ENCODE measurements around the gene NAV2.
"Not testable (repeated sequence)": the region's sequence is repeated elsewhere in the genome, so short reads cannot be mapped to it uniquely, and the experiment has no call there.

The NAV2 gene

GRCh38 chr11:19910931-19911330 lies 198.3 kb downstream of the NAV2 start:
- no peak for DNase-seq

GRCh38 chr11:19912115-19912957 lies 199.7 kb downstream of the NAV2 start:
- no peak for DNase-seq

GRCh38 chr11:19912958-19913892 lies 200.6 kb downstream of the NAV2 start:
- no peak for DNase-seq

GRCh38 chr11:19913893-19914249 lies 201.2 kb downstream of the NAV2 start:
- no peak for DNase-seq

DNA sequence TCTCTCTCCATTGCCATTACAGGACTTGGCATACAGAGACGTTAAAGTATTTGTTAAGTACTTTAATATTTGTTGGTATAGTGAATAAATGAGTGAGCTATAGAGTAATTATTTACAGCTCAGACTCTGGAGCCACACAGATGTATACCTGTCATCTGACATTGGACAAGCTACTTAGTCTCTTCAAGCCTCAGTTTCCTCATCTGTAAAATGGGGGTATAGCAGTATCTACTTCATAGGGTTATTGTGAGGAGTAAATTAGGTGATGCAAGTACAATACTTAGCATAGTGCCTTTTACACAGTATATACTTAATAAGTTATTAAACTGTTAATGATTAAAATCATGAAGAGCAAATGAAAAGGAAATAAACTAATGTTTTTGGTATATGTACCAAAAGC lies 203.2 kb downstream of the NAV2 start:
- no peak for DNase-seq

DNA sequence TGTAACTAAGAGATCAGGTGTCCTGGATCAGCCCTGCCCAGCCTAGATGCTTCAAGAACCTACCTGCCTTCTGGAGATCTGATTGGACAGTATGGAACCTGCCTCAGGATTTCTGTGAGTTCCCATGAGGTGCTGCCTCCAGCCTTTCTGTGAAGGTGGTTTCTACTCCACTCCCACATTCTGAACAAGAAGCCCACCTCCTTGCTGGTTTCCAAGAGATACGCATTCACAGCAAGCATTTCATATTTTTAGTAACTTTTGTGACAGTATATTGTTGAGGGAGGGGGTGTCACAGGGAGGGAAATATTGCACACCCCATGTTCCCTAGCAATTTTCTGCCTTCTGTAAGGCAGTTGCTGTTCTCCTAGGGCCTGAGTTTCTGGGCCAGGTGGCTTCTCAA lies 204.4 kb downstream of the NAV2 start:
- DNase-seq, result no peak

DNA sequence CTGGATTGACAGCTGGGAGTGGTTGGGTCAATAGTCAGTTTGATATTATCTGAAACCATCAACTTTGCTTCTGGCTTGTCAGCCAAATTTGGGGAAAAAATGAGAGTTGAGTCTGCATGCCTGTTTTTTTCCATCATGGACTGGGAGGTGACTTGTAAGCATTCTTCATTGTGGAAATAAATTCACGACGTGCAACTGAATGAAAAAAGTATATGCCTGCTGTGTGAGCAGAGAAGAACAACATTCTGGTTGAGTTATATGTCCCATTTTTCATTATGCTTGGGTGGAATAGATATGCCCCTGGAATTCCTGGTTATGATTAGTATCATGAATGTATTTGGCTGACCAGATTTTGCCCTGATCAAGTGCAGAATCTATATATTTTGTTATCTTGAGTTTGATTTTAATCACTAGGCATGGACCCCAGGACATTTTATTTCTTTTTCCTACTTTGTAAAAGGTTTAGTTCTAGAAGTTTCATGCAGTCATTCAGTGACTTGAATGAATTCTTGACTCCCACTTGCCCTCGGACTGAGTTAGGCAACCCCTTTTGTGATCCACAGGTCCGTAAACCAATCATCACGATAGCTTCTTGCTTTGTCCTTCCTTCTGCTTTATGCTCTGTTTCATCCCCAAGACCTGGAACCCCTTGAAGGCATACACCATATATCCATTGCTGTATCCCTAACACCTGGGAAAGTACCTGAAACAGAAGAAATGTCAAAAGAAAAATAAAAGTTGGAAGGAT lies 205.8 kb downstream of the NAV2 start:
- DNase-seq, result no peak

GRCh38 chr11:19919050-19919561 lies 206.5 kb downstream of the NAV2 start:
- DNase-seq, result no peak

- no peak for DNase-seq
These were observed 208.3 kb downstream of the NAV2 start for GRCh38 chr11:19920982-19921381.

DNA sequence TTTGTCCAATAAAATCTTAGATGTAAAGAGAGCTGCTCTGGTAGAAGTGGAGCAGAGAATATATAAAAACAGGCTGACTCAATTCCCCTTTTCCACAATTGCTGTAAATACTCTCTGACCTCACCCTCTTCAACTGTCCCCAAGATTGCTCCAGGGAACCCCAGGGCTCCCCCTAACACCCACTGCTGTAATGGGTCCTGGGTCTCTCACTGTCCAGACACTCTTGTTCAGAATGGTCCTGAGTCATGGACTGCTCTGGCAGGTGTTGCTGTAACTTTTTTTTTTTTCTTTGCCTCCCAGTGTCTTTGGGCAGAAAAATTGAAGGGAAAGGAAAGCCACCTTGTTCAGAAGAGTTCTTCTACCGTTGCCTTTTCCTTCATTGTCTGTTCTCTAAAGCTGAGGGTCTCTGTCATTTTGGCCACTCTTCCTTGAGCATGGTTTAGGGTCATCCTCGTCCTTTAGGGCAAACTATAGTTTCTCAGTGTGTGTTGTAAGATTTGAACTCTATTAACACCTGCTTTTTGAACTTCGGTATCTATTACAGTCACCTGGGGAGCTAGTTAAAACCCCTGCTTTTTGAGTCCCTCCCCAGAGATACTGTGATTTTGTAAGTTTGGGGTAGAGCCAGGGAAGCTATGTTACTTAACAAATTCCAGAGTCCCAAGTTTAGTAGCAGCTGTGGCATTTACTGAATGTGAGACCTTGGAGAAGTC lies 209.5 kb downstream of the NAV2 start:
- no peak for DNase-seq

- DNase-seq, result no peak
These were observed 210.0 kb downstream of the NAV2 start for GRCh38 chr11:19922689-19923035.

DNA sequence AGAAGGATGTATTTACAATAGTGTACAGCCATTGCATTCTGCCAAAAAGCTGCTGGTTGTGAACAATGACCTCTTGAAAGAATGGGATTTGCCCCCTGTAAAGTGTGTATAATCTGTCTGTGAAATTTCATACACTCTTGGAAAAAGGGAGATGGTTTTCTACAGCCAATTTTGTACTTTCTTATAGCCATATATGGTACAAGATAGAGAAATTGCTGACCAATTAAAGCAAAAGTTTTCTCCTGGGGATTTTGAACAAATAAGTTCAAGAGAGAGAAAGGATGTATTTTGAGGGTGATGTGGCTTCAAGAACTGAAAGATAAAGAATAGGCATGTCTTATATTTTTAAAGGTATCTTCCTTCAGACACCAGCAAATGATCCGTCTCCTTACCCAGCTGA lies 211.0 kb downstream of the NAV2 start:
- no peak for DNase-seq

DNA sequence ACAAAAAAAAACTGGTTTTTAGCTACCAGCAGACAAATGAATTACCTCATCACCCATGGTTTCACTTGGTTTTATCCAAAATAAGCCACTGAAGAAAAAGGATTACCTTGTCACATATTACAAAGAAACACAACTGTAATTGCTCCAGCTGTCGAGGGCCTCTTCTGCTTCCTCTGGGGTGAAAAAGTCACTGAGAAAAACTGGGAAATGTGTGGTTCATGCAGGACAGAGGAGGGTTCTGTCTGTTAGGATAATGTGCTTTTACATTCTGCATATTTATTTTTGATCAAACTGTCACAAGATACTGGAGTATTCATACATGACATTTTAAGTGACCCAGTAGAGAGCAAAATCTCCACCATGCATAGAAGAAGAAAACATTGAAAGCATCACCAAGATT lies 211.7 kb downstream of the NAV2 start:
- no peak for DNase-seq

DNA sequence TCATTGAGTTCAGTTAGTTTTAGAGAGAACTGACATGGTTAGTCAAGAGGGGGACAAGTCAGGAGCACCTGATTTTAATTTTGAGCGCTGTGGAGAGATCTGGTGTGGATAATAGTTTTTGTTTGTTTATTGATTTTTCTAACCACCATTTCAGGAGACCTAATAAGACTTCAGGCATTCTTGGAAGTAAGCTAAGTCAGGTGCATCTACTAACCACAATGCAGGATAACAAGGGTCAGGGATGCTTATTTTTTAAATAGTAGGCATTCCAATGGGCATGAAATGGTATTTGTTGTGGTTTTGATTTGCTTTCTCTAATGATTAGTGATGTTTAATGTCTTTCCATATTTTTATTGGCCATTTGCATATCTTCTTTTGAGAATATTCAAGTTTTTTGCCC lies 212.1 kb downstream of the NAV2 start:
- DNase-seq, result no peak

DNA sequence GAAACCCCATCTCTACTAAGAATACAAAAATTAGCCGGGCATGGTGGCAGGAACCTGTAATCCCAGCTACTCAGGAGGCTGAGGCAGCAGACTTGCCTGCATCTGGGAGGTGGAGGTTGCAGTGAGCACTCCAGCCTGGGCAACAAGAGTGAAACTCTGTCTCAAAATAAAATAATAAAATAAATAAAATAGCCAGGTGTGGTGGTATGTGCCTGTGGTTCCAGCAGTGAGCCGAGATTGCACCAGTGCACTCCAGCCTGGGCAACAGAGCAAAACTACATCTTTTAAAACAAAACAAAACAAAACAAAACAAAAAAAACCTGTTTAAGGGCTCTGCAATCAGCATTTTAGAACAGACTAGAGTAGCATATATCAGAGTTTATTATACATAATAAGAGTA lies 214.8 kb downstream of the NAV2 start:
- DNase-seq, result not testable (repeated sequence)

DNA sequence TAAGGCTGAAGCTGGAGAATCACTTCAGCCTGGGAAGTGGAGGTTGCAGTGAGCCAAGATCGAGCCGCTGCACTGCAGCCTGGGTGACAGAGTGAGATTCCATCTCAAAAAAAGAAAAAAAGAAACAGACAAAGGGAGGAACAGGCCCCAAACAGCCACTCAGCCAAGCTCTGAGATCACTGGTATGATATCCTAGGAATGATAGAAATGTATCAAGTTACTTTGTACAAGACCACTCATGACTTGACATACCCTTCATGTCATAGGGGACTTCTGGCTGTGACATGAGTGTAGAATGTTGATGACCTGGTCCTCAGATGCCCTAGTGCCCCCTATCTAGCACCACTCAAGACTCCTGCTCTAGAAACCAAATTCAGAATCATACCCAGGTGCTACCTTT lies 216.5 kb downstream of the NAV2 start:
- DNase-seq, result no peak

- no peak for DNase-seq
These were observed 217.0 kb downstream of the NAV2 start for GRCh38 chr11:19929655-19930054.

DNA sequence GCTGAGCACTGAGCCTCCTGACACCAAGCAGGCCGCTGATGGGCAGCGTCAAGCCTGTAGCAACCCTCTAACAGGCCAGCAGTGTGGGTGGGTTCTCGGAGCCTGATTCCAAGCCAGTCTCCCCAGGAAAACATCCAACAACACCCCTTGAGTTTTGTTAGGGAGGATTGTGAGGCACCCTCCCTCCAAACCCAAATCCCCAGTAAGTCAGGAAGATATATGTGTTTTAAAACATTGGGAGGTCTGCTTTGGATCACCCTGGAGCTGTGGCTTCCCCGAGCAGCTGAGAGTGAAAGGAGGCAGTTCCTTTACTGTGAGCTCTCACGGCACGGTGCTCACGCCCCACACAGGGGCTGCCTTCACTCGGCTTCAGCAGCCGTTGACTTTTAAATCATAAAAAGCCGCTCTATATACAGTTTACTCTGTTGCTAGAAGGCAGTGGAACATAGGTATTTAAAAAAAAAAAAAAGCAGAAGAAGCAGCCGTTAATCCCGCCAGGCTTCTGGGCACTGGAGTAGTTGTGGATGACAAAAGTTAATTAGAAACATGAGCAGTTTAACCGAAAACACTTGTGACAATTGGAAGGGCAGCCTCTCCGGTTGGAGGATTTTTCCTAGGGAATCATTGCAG lies 218.6 kb downstream of the NAV2 start:
- no peak for DNase-seq

DNA sequence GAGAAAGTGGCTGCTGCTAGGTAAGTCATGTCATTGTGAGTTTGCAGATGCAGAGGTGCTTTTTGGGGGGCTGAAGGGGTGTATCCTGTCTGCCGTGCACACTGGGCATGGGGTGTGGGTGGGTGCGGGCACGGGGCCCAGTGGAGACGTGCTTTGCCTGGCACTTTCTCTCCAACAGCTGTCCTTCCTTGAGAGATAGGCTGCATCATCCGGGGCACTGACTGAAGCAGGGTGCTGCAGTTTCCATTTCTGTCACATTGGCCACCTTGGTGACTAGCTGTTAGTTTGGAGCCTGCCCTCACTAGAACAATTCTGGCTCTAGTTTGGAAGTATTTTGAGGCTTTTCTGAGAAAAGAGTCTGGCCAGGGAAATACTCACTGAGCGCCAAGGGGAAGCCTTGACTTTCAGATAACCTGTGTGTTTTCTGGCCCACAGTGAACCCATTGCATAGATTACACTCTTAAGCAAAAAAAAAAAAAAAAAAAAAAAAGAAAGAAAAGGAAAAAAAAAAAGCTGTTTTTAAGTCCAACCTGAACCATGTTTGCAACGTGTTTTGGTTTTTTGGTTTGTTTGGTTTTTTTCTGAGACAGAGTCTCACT lies 219.2 kb downstream of the NAV2 start:
- DNase-seq, result no peak

DNA sequence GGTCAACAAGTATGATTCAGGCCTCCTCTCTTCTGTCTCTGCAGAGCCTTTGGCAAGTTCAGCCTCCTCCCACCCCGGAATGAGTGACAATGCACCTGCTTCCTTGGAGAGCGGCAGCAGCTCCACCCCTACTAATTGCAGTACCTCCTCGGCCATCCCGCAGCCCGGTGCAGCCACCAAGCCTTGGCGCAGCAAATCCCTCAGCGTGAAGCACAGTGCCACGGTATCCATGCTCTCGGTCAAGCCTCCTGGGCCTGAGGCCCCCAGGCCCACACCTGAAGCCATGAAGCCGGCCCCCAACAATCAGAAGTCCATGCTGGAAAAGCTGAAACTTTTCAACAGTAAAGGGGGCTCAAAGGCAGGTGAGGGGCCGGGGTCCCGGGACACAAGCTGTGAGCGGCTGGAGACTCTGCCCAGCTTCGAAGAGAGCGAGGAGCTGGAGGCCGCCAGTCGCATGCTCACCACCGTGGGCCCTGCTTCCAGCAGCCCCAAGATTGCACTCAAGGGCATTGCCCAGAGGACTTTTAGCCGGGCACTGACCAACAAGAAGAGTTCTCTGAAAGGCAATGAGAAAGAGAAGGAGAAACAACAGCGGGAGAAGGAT lies 220.6 kb downstream of the NAV2 start:
- no peak for DNase-seq

GRCh38 chr11:19933801-19934488 lies 221.3 kb downstream of the NAV2 start:
- DNase-seq, result no peak

All from CD4-positive, alpha-beta T cell treated with Interleukin-4 for 1 hour (primary cell).